HL-60 (cell line): ENCODE results near the gene NAA80.
A peak's percentile ranks its signal among the peaks of the same experiment; 100 is the strongest.
"Not testable (repeated sequence)": the region's sequence is repeated elsewhere in the genome, so short reads cannot be mapped to it uniquely, and the experiment has no call there.

Experiments used
- DNase-seq, 2 experiments: peaks; one replicate each; pipeline ENCODE4 v3.0.0-alpha.2; 2010 to 2020; ENCODE audit warnings: low read depth in 1 of 2, low spot score in 1 of 2
- H3K27ac ChIP-seq: fragments of 250-450 bp; sonication (Bioruptor Pico); replicated peaks from 2 replicates; pipeline ENCODE4 v1.5.1; 2020; ENCODE audit warnings: mild to moderate bottlenecking, moderate library complexity
- H3K27me3 ChIP-seq: fragments of 250-450 bp; sonication (Bioruptor Pico); 2 replicates; pipeline ENCODE4 v1.5.1; 2021; ENCODE audit warnings: mild to moderate bottlenecking, moderate library complexity; ENCODE audit not compliant: insufficient read depth, poor library complexity, severe bottlenecking
- H3K4me3 ChIP-seq: replicated peaks from 2 replicates; pipeline ENCODE4 v1.5.1; 2011; ENCODE audit warnings: mild to moderate bottlenecking, control low read depth, low read length; ENCODE audit not compliant: insufficient read depth
- GABPA ChIP-seq: IDR thresholded peaks from 2 replicates; pipeline ENCODE4 v1.6.1; 2012; ENCODE audit warnings: low read depth
- POLR2AphosphoS5 ChIP-seq: IDR thresholded peaks from 2 replicates; pipeline ENCODE4 v1.6.1; 2012; ENCODE audit warnings: low read depth
- SPI1 ChIP-seq: IDR thresholded peaks from 2 replicates; pipeline ENCODE4 v1.6.1; 2012; ENCODE audit warnings: low read depth, mild to moderate bottlenecking, borderline replicate concordance
- TF ChIP-seq, protein P1 (sequence below): IDR thresholded peaks from one replicate; pipeline ENCODE4 v1.5.1; 2011; ENCODE audit warnings: low read length, control low read depth, inconsistent platforms; ENCODE audit not compliant: insufficient read depth
- TF ChIP-seq, protein P2 (sequence below): IDR thresholded peaks from 2 replicates; pipeline ENCODE4 v1.6.1; 2012; ENCODE audit warnings: low read depth; ENCODE audit not compliant: insufficient replicate concordance

NAA80 gene

DNA sequence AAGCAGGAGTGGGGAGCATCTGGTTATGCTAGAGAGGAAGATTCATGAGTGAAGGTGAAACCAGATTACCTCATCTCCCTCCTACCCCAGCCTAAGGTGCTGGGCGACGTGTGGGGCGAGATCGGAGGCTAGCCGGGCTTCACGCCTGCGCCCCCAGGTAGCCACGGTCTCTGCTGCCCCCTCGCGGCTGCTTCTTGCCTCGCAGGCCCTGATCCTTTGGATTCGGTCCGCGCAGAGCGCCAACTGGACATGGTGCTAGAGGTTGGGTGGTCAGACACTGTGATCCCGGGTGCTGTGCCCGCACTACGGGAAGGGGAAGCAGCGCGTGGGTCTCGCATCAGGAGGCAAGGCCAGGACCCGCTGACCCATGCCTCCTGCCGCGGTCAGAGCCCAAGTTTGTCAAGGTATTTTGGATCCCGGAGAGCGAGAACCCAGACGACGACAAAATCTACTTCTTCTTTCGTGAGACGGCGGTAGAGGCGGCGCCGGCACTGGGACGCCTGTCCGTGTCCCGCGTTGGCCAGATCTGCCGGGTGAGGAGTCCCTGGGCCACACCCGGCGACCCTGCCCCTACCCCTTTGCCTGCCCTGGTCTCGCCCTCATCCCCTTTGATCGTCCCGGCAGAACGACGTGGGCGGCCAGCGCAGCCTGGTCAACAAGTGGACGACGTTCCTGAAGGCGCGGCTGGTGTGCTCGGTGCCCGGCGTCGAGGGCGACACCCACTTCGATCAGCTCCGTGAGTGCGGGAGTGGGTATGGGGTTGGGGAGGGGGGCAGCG, 26.1 kb downstream of the NAA80 start:
- peak in 1 of 2 experiments; percentile 82 for DNase-seq
- H3K4me3 ChIP-seq, result no peak overlapping the region
- peaks cover 34% of the 10 kb centered on the region for H3K27me3 ChIP-seq
- no peak overlapping the region for H3K27ac ChIP-seq
- TF ChIP-seq, protein P1, sequence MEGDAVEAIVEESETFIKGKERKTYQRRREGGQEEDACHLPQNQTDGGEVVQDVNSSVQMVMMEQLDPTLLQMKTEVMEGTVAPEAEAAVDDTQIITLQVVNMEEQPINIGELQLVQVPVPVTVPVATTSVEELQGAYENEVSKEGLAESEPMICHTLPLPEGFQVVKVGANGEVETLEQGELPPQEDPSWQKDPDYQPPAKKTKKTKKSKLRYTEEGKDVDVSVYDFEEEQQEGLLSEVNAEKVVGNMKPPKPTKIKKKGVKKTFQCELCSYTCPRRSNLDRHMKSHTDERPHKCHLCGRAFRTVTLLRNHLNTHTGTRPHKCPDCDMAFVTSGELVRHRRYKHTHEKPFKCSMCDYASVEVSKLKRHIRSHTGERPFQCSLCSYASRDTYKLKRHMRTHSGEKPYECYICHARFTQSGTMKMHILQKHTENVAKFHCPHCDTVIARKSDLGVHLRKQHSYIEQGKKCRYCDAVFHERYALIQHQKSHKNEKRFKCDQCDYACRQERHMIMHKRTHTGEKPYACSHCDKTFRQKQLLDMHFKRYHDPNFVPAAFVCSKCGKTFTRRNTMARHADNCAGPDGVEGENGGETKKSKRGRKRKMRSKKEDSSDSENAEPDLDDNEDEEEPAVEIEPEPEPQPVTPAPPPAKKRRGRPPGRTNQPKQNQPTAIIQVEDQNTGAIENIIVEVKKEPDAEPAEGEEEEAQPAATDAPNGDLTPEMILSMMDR, result peak; percentile 96
- TF ChIP-seq GABPA, result no peak

DNA sequence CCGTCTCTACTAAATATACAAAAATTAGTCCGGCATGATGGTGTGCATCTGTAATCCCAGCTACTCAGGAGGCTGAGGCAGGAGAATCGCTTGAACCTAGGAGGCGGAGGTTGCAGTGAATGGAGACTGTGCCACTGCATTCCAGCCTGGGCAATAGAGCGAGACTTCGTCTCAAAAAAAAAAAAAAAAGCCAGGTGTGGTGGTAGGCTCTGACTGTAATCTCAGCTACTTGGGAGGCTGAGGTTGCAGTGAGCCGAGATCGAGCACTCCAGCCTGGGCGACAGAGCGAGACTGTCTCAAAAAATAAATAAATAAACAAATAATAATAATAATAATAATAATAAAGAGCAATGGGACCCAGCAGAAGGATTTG, 26.7 kb downstream of the NAA80 start:
- H3K27ac ChIP-seq, DNase-seq: not testable (repeated sequence)
- peaks cover 39% of the 10 kb centered on the region for H3K27me3 ChIP-seq

DNA sequence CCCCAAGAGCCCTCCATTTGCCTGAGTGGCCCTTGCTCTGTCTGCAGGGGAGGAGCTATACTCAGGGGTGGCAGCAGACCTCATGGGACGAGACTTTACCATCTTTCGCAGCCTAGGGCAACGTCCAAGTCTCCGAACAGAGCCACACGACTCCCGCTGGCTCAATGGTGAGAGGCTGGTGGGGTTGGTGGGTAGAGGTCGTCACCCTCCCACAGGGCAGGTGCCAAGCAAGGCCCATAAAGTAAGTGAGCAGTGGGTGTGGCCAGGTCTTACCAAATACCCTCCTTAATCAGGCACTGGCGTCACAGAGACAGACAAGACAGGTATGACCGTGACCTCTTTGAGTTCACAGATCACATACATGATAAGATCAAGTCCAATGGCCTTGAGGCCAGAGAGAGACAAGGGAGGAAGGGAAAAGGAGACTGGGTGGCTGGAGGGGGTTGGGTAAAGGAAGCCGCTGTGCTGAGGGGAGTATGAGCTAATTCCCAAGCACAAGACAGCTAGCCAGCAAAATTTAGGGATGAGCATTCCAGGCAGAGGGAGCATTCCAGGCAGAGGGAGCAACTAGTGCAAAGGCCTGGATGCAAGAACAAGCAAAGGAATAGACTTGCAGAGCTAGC, 27.8 kb downstream of the NAA80 start:
- H3K27ac ChIP-seq, result no peak overlapping the region
- TF ChIP-seq, protein P2, sequence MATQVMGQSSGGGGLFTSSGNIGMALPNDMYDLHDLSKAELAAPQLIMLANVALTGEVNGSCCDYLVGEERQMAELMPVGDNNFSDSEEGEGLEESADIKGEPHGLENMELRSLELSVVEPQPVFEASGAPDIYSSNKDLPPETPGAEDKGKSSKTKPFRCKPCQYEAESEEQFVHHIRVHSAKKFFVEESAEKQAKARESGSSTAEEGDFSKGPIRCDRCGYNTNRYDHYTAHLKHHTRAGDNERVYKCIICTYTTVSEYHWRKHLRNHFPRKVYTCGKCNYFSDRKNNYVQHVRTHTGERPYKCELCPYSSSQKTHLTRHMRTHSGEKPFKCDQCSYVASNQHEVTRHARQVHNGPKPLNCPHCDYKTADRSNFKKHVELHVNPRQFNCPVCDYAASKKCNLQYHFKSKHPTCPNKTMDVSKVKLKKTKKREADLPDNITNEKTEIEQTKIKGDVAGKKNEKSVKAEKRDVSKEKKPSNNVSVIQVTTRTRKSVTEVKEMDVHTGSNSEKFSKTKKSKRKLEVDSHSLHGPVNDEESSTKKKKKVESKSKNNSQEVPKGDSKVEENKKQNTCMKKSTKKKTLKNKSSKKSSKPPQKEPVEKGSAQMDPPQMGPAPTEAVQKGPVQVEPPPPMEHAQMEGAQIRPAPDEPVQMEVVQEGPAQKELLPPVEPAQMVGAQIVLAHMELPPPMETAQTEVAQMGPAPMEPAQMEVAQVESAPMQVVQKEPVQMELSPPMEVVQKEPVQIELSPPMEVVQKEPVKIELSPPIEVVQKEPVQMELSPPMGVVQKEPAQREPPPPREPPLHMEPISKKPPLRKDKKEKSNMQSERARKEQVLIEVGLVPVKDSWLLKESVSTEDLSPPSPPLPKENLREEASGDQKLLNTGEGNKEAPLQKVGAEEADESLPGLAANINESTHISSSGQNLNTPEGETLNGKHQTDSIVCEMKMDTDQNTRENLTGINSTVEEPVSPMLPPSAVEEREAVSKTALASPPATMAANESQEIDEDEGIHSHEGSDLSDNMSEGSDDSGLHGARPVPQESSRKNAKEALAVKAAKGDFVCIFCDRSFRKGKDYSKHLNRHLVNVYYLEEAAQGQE, result no peak
- TF ChIP-seq GABPA (no peak), SPI1 (no peak), POLR2AphosphoS5 (no peak)
- TF ChIP-seq, protein P1, result no peak
- peaks cover 41% of the 10 kb centered on the region for H3K27me3 ChIP-seq
- no peak overlapping the region for H3K4me3 ChIP-seq
- DNase-seq, result no peak

More for the DNA sequence above, 26.7 kb downstream of the NAA80 start:
- H3K4me3 ChIP-seq, result not testable (repeated sequence)

DNA sequence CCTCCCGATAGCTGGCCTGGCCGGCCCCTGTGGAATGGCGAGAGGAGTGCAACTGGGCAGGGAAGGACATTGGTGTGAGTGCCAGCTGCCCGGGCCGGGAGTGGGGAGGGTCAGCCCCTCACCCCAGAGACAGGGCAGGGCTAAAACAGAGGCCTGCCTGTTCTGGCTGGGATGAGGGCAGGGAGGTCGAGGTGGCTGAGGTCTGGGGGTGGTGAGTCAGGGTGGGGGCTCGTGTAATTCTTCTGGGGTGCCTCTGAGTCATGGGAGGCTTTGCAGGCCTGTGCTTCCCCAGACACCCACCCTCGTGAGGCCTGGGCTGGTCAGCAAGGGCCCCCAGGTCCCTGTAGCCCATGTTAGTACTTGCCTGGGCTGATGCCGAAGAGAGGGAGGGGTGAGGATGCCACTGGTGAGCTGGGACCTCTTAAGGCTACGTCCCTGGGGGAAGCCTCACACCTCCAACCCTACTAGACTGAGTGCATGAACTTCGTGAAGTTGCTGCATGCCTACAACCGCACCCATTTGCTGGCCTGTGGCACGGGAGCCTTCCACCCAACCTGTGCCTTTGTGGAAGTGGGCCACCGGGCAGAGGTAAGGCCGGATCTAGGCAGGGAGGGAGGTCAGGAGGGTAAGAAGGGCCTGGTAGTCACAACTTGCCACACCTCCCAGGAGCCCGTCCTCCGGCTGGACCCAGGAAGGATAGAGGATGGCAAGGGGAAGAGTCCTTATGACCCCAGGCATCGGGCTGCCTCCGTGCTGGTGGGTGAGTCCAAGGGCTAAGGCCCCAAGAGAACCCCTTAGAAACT, 28.6 kb downstream of the NAA80 start:
- Histone ChIP-seq H3K27me3 (peaks cover 34% of the 10 kb centered on the region), H3K27ac (no peak overlapping the region), H3K4me3 (no peak overlapping the region)
- TF ChIP-seq POLR2AphosphoS5 (no peak), SPI1 (no peak), GABPA (no peak)
- TF ChIP-seq, protein P1, result no peak
- TF ChIP-seq, protein P2, result no peak
- DNase-seq, result no peak
